ENCODE data around the gene C17orf113.
A peak's percentile ranks its signal among the peaks of the same experiment; 100 is the strongest.

C17orf113 gene

GRCh38 chr17:42039794-42040763 is 10.3 kb downstream of the C17orf113 start:
- Histone ChIP-seq H3K9me3 (ENCODE audit: severe bottlenecking) (no peaks in the 10 kb centered on the region), H3K4me3 (ENCODE audit: low read depth, low read length) (no peak overlapping the region), H3K27me3 (ENCODE audit: insufficient read depth, low read depth, severe bottlenecking) (no peaks in the 10 kb centered on the region), H3K36me3 (no peaks in the 10 kb centered on the region; the same call in 1 of the 2 replicates), H3K27ac (no peak overlapping the region)
- DNase-seq: no peak
- no peak for TF ChIP-seq CTCF (IDR thresholded peaks at IDR 0.05; ENCODE audit: low read depth, low read length)

GRCh38 chr17:42038221-42038973 is 12.0 kb downstream of the C17orf113 start:
- Histone ChIP-seq H3K27ac (no peak overlapping the region), H3K36me3 (no peaks in the 10 kb centered on the region; the same call in 1 of the 2 replicates), H3K9me3 (ENCODE audit: severe bottlenecking) (no peaks in the 10 kb centered on the region), H3K4me3 (ENCODE audit: low read depth, low read length) (no peak overlapping the region), H3K27me3 (ENCODE audit: insufficient read depth, low read depth, severe bottlenecking) (no peaks in the 10 kb centered on the region)
- no peak for DNase-seq
- no peak for TF ChIP-seq CTCF (IDR thresholded peaks at IDR 0.05; ENCODE audit: low read depth, low read length)

- no peak for TF ChIP-seq CTCF (IDR thresholded peaks at IDR 0.05; ENCODE audit: low read depth, low read length)
- Histone ChIP-seq H3K27ac (no peak overlapping the region), H3K4me3 (ENCODE audit: low read depth, low read length) (no peak overlapping the region), H3K27me3 (ENCODE audit: insufficient read depth, low read depth, severe bottlenecking) (no peaks in the 10 kb centered on the region), H3K36me3 (no peaks in the 10 kb centered on the region), H3K9me3 (ENCODE audit: severe bottlenecking) (no peaks in the 10 kb centered on the region)
- DNase-seq: peak; percentile 55
These were observed 16.3 kb downstream of the C17orf113 start for GRCh38 chr17:42034059-42034458.

GRCh38 chr17:42031584-42031983 is 18.8 kb downstream of the C17orf113 start:
- no peak overlapping the region for H3K4me3 ChIP-seq (ENCODE audit: low read depth, low read length)
- H3K9me3 ChIP-seq (ENCODE audit: severe bottlenecking): no peaks in the 10 kb centered on the region
- H3K27me3 ChIP-seq (ENCODE audit: insufficient read depth, low read depth, severe bottlenecking): no peaks in the 10 kb centered on the region
- H3K36me3 ChIP-seq: no peaks in the 10 kb centered on the region
- no peak overlapping the region for H3K27ac ChIP-seq
- no peak for DNase-seq
- no peak for TF ChIP-seq CTCF (IDR thresholded peaks at IDR 0.05; ENCODE audit: low read depth, low read length)

GRCh38 chr17:42028791-42029127 is 21.6 kb downstream of the C17orf113 start:
- DNase-seq: no peak
- Histone ChIP-seq H3K27me3 (ENCODE audit: insufficient read depth, low read depth, severe bottlenecking) (no peaks in the 10 kb centered on the region), H3K4me3 (ENCODE audit: low read depth, low read length) (no peak overlapping the region), H3K9me3 (ENCODE audit: severe bottlenecking) (no peaks in the 10 kb centered on the region), H3K36me3 (peaks cover 18% of the 10 kb centered on the region), H3K27ac (no peak overlapping the region)
- TF ChIP-seq CTCF (IDR thresholded peaks at IDR 0.05; ENCODE audit: low read depth, low read length): no peak

All from WERI-Rb-1 (cell line).